Measurements from ENCODE around the gene DDX6.
"Not testable (repeated sequence)": the region's sequence is repeated elsewhere in the genome, so short reads cannot be mapped to it uniquely, and the experiment has no call there.

Gene DDX6

GRCh38 chr11:118744046-118744445, 46.9 kb downstream of the DDX6 start:
- DNase-seq (ENCODE audit: low read depth in 2 of 2), result peak; percentile 46 to 57

- no peak for DNase-seq (ENCODE audit: low read depth in 2 of 2)
These were observed 48.7 kb downstream of the DDX6 start for GRCh38 chr11:118742304-118742703.

- DNase-seq (ENCODE audit: low read depth in 2 of 2), result no peak
These were observed 50.1 kb downstream of the DDX6 start for GRCh38 chr11:118740892-118741291.

GRCh38 chr11:118735203-118735602, 55.8 kb downstream of the DDX6 start:
- no peak for DNase-seq (ENCODE audit: low read depth in 2 of 2)

- DNase-seq (ENCODE audit: low read depth in 2 of 2), result no peak
These were observed 56.9 kb downstream of the DDX6 start for GRCh38 chr11:118734031-118734430.

- not testable (repeated sequence) for DNase-seq (ENCODE audit: low read depth in 2 of 2)
These were observed 61.2 kb downstream of the DDX6 start for GRCh38 chr11:118729753-118730152.

GRCh38 chr11:118728112-118728511, 62.9 kb downstream of the DDX6 start:
- DNase-seq (ENCODE audit: low read depth in 2 of 2), result not testable (repeated sequence)

- DNase-seq (ENCODE audit: low read depth in 2 of 2), result not testable (repeated sequence)
These were observed 63.3 kb downstream of the DDX6 start for GRCh38 chr11:118727721-118728066.

- DNase-seq (ENCODE audit: low read depth in 2 of 2), result not testable (repeated sequence)
These were observed 63.8 kb downstream of the DDX6 start for GRCh38 chr11:118727001-118727720.

- DNase-seq (ENCODE audit: low read depth in 2 of 2), result not testable (repeated sequence)
These were observed 69.4 kb downstream of the DDX6 start for GRCh38 chr11:118721478-118722015.

GRCh38 chr11:118720740-118721139, 70.2 kb downstream of the DDX6 start:
- not testable (repeated sequence) for DNase-seq (ENCODE audit: low read depth in 2 of 2)

GRCh38 chr11:118720078-118720477, 70.9 kb downstream of the DDX6 start:
- not testable (repeated sequence) for DNase-seq (ENCODE audit: low read depth in 2 of 2)

GRCh38 chr11:118718562-118718961, 72.4 kb downstream of the DDX6 start:
- DNase-seq (ENCODE audit: low read depth in 2 of 2), result not testable (repeated sequence)

GRCh38 chr11:118717733-118718132, 73.2 kb downstream of the DDX6 start:
- not testable (repeated sequence) for DNase-seq (ENCODE audit: low read depth in 2 of 2)

- DNase-seq (ENCODE audit: low read depth in 2 of 2), result not testable (repeated sequence)
These were observed 73.7 kb downstream of the DDX6 start for GRCh38 chr11:118717221-118717620.

- DNase-seq (ENCODE audit: low read depth in 2 of 2), result no peak
These were observed 75.1 kb downstream of the DDX6 start for GRCh38 chr11:118715837-118716260.

GRCh38 chr11:118715245-118715831, 75.6 kb downstream of the DDX6 start:
- no peak for DNase-seq (ENCODE audit: low read depth in 2 of 2)

- no peak for DNase-seq (ENCODE audit: low read depth in 2 of 2)
These were observed 76.1 kb downstream of the DDX6 start for GRCh38 chr11:118714816-118715215.

- not testable (repeated sequence) for DNase-seq (ENCODE audit: low read depth in 2 of 2)
These were observed 76.5 kb downstream of the DDX6 start for GRCh38 chr11:118714416-118714815.

GRCh38 chr11:118708296-118708695, 82.7 kb downstream of the DDX6 start:
- no peak for DNase-seq (ENCODE audit: low read depth in 2 of 2)

- DNase-seq (ENCODE audit: low read depth in 2 of 2), result no peak
These were observed 84.5 kb downstream of the DDX6 start for GRCh38 chr11:118706546-118706825.

GRCh38 chr11:118705791-118706545, 85.0 kb downstream of the DDX6 start:
- no peak for DNase-seq (ENCODE audit: low read depth in 2 of 2)
